GM23338 (cell line): ENCODE measurements around the gene MBD3L2. TPM values are rescaled to one million over a fixed set of nuclear protein-coding genes. Genes with fewer than 3 reads are reported as not detected.
A peak's percentile ranks its signal among the peaks of the same experiment; 100 is the strongest.

Experiments used
- ATAC-seq: fragments of 200-7000 bp; cut with Tn5 transposase; 3 replicates; pipeline ENCODE4 v1.9.1; 2020
- DNase-seq: peaks from one replicate; pipeline ENCODE4 v3.0.0-alpha.2; 2015; ENCODE audit warnings: low spot score
- H2AFZ ChIP-seq: fragments of 200-600 bp; sonication (generic); 2 replicates; pipeline ENCODE4 v1.8.0; 2016; ENCODE audit warnings: antibody characterized with exemption, mild to moderate bottlenecking, moderate library complexity
- H3F3A ChIP-seq: fragments of 200-600 bp; sonication (generic); replicated peaks from 2 replicates; pipeline ENCODE4 v1.8.0; 2017; ENCODE audit warnings: antibody characterized with exemption, mixed run types, low read depth
- H3K27ac ChIP-seq: fragments of 200-600 bp; sonication (generic); 2 replicates; pipeline ENCODE4 v1.6.1; 2016; ENCODE audit warnings: low read depth
- H3K27me3 ChIP-seq: fragments of 200-600 bp; sonication (generic); 2 replicates; pipeline ENCODE4 v1.8.0; 2016; ENCODE audit warnings: mild to moderate bottlenecking, mixed run types, moderate library complexity; ENCODE audit not compliant: insufficient read depth
- H3K36me3 ChIP-seq: fragments of 200-600 bp; sonication (generic); 2 replicates; pipeline ENCODE4 v1.8.0; 2016; ENCODE audit warnings: mild to moderate bottlenecking; ENCODE audit not compliant: insufficient read depth
- H3K4me1 ChIP-seq: fragments of 200-600 bp; sonication (generic); 2 replicates; pipeline ENCODE4 v1.8.0; 2016; ENCODE audit warnings: mild to moderate bottlenecking, moderate library complexity; ENCODE audit not compliant: insufficient read depth
- H3K4me2 ChIP-seq: fragments of 200-600 bp; sonication (generic); 2 replicates; pipeline ENCODE4 v1.7.1; 2017; ENCODE audit warnings: mixed run types
- H3K4me3 ChIP-seq: fragments of 200-600 bp; sonication (generic); 2 replicates; pipeline ENCODE4 v1.6.1; 2016; ENCODE audit warnings: mixed run types
- H3K79me2 ChIP-seq: fragments of 200-600 bp; sonication (generic); replicated peaks from 2 replicates; pipeline ENCODE4 v1.8.0; 2017; ENCODE audit warnings: mild to moderate bottlenecking; ENCODE audit not compliant: insufficient read depth
- H3K9me2 ChIP-seq: fragments of 200-600 bp; sonication (generic); 2 replicates; pipeline ENCODE4 v1.8.0; 2017; ENCODE audit not compliant: insufficient read depth
- H4K20me1 ChIP-seq: fragments of 200-600 bp; sonication (generic); replicated peaks from 2 replicates; pipeline ENCODE4 v1.8.0; 2017; ENCODE audit warnings: mild to moderate bottlenecking; ENCODE audit not compliant: insufficient read depth
- H3K27ac Mint-ChIP-seq: 2 replicates; pipeline ENCODE4 v1.8.0; 2020; ENCODE audit warnings: inconsistent platforms, mild to moderate bottlenecking, moderate library complexity, mixed read lengths
- H3K27me3 Mint-ChIP-seq: 3 replicates; pipeline ENCODE4 v1.8.0; 2022; ENCODE audit warnings: low read depth, mild to moderate bottlenecking, moderate library complexity, mixed read lengths, inconsistent platforms; ENCODE audit not compliant: insufficient read depth, poor library complexity
- H3K36me3 Mint-ChIP-seq: 3 replicates; pipeline ENCODE4 v1.8.0; 2021; ENCODE audit warnings: low read depth, mild to moderate bottlenecking, inconsistent platforms, moderate library complexity, mixed read lengths
- H3K4me1 Mint-ChIP-seq: 3 replicates; pipeline ENCODE4 v1.8.0; 2020; ENCODE audit warnings: mild to moderate bottlenecking, inconsistent platforms, mixed read lengths
- H3K4me3 Mint-ChIP-seq: 3 replicates; pipeline ENCODE4 v1.8.0; 2021; ENCODE audit warnings: moderate library complexity, mild to moderate bottlenecking, inconsistent platforms, mixed read lengths
- H3K9me3 Mint-ChIP-seq: 3 replicates; pipeline ENCODE4 v1.8.0; 2020; ENCODE audit warnings: moderate library complexity, mild to moderate bottlenecking, inconsistent platforms, mixed read lengths
- POLR2AphosphoS5 ChIP-seq: IDR thresholded peaks from 2 replicates; pipeline ENCODE4 v1.6.1; 2016; ENCODE audit warnings: antibody characterized with exemption, low read depth
- STAT1 ChIP-seq: IDR thresholded peaks from one replicate; pipeline ENCODE4 v1.6.1; 2016; ENCODE audit warnings: antibody characterized with exemption; ENCODE audit not compliant: unreplicated experiment
- polyA plus RNA-seq: library from polyadenylated mRNA; unstranded; fragments of >200 nt; fragmentation: Nextera tagmentation; extraction: Ambion mirVana; gene quantifications from 2 replicates; pipeline ENCODE4 v1.2.1, GENCODE V29; 2016
- total RNA-seq: library from RNA; depleted of rRNA; stranded (reverse); fragments of >200 nt; shearing (Covaris generic); gene quantifications from 2 replicates; pipeline ENCODE4 v1.2.3, GENCODE V29; 2014
- TF ChIP-seq, protein P1 (sequence below): IDR thresholded peaks from 2 replicates; pipeline ENCODE4 v1.6.1; 2016; ENCODE audit warnings: antibody characterized with exemption
- TF ChIP-seq, protein P2 (sequence below): fragments of 250-450 bp; sonication (Bioruptor Pico); IDR thresholded peaks from 2 replicates; pipeline ENCODE4 v1.5.0; 2020; ENCODE audit warnings: mild to moderate bottlenecking, moderate library complexity

Gene MBD3L2
- total and polyA plus RNA-seq, 2 experiments from 2014 or later, result not detected

DNA sequence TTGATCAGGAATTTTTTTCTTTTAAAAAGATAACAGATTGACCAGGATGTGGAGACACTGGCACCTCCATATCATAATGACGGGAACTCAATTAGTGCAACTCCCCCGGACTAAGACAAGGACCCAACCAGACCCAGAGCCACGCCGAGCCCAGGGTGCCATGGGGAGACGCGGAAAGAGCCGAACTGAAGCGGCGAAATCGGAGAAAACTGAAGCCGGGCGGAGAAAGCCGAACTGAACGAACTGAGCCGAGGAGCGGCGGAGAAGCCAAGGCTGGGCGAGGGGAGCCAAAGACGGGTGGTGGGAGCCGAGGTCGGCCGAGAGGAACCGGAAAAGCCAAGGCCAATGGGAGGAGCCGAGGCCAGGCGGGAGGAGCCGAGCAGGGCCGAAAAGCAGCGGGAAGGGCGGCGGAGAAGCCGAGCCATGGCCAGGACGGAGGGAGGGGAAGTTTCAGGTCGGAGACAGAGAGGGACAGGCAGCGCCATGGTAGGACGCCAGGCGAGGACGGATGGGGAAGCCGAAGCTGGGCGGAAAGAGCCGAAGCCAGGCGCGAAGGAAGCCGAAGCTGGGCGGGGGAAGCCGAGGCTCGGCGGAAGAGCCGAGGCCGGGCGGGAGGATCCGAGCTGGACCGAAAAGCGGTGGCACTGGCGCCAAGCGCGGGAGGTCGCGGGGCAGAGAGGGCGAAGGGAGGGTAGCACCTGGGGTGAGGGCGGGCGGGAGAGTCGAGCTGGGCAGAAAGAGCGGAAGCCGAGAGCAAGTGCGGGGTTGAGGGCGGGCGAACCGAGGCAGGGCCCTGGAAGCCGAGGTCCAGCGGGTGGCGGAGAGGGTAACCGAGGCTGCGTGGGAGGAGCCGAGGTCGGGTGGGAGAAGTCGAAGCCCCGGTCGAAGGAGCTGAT lies 49.8 kb downstream of the MBD3L2 start:
- H3K27me3 Mint-ChIP-seq, result peaks cover 24% of the 10 kb centered on the region
- H3K9me3 Mint-ChIP-seq, result peaks cover 41% of the 10 kb centered on the region
- peaks cover 6% of the 10 kb centered on the region; the same call in 1 of the 2 replicates for H3K36me3 ChIP-seq
- no peaks in the 10 kb centered on the region; the same call in 1 of the 2 replicates for H3F3A ChIP-seq
- peak overlapping the region; percentile 55 for H3K4me3 ChIP-seq
- H3K9me2 ChIP-seq, result peaks cover 7% of the 10 kb centered on the region; the same call in 1 of the 2 replicates
- peak overlapping the region; percentile 79 for H3K27ac ChIP-seq
- H3K4me3 Mint-ChIP-seq, result peak overlapping the region; percentile 77
- ATAC-seq, result peak; percentile 89
- H3K79me2 ChIP-seq, result no peaks in the 10 kb centered on the region
- H3K27me3 ChIP-seq, result no peaks in the 10 kb centered on the region
- peak; percentile 97 for DNase-seq
- H3K4me2 ChIP-seq, result peak overlapping the region; percentile 78
- peaks cover 9% of the 10 kb centered on the region; the same call in 1 of the 2 replicates for H3K4me1 ChIP-seq
- peaks cover 34% of the 10 kb centered on the region for H3K36me3 Mint-ChIP-seq
- peaks cover 2% of the 10 kb centered on the region; the same call in 1 of the 3 replicates for H3K4me1 Mint-ChIP-seq
- H2AFZ ChIP-seq, result no peak overlapping the region
- TF ChIP-seq POLR2AphosphoS5, result peak; percentile 75
- TF ChIP-seq, protein P1, sequence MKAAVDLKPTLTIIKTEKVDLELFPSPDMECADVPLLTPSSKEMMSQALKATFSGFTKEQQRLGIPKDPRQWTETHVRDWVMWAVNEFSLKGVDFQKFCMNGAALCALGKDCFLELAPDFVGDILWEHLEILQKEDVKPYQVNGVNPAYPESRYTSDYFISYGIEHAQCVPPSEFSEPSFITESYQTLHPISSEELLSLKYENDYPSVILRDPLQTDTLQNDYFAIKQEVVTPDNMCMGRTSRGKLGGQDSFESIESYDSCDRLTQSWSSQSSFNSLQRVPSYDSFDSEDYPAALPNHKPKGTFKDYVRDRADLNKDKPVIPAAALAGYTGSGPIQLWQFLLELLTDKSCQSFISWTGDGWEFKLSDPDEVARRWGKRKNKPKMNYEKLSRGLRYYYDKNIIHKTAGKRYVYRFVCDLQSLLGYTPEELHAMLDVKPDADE, result no peak
- H4K20me1 ChIP-seq, result no peaks in the 10 kb centered on the region
- H3K27ac Mint-ChIP-seq, result peak overlapping the region; percentile 95

DNA sequence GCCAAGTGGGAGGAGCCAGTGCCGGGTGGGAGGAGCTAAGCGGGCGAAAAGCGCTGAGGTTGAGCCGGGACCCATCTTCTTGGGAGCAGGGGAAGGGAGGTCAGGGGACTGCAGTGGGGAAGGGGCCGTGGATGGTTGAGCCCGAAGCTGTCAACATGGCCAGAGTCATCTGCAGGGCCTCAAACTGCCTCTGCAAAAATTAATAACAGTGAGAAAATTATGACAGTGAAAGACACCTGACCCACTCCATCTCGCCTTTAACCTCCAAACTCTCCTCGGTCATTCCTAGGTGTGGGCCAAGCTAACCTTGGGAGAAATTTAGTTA lies 50.4 kb downstream of the MBD3L2 start:
- H2AFZ ChIP-seq, result peak overlapping the region; percentile 25; the same call in 1 of the 2 replicates
- peaks cover 32% of the 10 kb centered on the region for H3K36me3 Mint-ChIP-seq
- H3K4me2 ChIP-seq, result peak overlapping the region; percentile 78
- H3K4me1 Mint-ChIP-seq, result peaks cover 2% of the 10 kb centered on the region; the same call in 1 of the 3 replicates
- H3K9me3 Mint-ChIP-seq, result peaks cover 36% of the 10 kb centered on the region
- peak overlapping the region; percentile 77 for H3K4me3 Mint-ChIP-seq
- H3K36me3 ChIP-seq, result peaks cover 6% of the 10 kb centered on the region; the same call in 1 of the 2 replicates
- H3F3A ChIP-seq, result no peaks in the 10 kb centered on the region; the same call in 1 of the 2 replicates
- ATAC-seq (peak; percentile 73; the same call in 1 of the 3 replicates), DNase-seq (no peak)
- H3K27me3 Mint-ChIP-seq, result peaks cover 24% of the 10 kb centered on the region
- H3K79me2 ChIP-seq, result no peaks in the 10 kb centered on the region
- H3K27me3 ChIP-seq, result no peaks in the 10 kb centered on the region
- H3K4me1 ChIP-seq, result peaks cover 9% of the 10 kb centered on the region; the same call in 1 of the 2 replicates
- H3K9me2 ChIP-seq, result peaks cover 7% of the 10 kb centered on the region; the same call in 1 of the 2 replicates
- no peak overlapping the region for H3K27ac ChIP-seq
- TF ChIP-seq, protein P2, sequence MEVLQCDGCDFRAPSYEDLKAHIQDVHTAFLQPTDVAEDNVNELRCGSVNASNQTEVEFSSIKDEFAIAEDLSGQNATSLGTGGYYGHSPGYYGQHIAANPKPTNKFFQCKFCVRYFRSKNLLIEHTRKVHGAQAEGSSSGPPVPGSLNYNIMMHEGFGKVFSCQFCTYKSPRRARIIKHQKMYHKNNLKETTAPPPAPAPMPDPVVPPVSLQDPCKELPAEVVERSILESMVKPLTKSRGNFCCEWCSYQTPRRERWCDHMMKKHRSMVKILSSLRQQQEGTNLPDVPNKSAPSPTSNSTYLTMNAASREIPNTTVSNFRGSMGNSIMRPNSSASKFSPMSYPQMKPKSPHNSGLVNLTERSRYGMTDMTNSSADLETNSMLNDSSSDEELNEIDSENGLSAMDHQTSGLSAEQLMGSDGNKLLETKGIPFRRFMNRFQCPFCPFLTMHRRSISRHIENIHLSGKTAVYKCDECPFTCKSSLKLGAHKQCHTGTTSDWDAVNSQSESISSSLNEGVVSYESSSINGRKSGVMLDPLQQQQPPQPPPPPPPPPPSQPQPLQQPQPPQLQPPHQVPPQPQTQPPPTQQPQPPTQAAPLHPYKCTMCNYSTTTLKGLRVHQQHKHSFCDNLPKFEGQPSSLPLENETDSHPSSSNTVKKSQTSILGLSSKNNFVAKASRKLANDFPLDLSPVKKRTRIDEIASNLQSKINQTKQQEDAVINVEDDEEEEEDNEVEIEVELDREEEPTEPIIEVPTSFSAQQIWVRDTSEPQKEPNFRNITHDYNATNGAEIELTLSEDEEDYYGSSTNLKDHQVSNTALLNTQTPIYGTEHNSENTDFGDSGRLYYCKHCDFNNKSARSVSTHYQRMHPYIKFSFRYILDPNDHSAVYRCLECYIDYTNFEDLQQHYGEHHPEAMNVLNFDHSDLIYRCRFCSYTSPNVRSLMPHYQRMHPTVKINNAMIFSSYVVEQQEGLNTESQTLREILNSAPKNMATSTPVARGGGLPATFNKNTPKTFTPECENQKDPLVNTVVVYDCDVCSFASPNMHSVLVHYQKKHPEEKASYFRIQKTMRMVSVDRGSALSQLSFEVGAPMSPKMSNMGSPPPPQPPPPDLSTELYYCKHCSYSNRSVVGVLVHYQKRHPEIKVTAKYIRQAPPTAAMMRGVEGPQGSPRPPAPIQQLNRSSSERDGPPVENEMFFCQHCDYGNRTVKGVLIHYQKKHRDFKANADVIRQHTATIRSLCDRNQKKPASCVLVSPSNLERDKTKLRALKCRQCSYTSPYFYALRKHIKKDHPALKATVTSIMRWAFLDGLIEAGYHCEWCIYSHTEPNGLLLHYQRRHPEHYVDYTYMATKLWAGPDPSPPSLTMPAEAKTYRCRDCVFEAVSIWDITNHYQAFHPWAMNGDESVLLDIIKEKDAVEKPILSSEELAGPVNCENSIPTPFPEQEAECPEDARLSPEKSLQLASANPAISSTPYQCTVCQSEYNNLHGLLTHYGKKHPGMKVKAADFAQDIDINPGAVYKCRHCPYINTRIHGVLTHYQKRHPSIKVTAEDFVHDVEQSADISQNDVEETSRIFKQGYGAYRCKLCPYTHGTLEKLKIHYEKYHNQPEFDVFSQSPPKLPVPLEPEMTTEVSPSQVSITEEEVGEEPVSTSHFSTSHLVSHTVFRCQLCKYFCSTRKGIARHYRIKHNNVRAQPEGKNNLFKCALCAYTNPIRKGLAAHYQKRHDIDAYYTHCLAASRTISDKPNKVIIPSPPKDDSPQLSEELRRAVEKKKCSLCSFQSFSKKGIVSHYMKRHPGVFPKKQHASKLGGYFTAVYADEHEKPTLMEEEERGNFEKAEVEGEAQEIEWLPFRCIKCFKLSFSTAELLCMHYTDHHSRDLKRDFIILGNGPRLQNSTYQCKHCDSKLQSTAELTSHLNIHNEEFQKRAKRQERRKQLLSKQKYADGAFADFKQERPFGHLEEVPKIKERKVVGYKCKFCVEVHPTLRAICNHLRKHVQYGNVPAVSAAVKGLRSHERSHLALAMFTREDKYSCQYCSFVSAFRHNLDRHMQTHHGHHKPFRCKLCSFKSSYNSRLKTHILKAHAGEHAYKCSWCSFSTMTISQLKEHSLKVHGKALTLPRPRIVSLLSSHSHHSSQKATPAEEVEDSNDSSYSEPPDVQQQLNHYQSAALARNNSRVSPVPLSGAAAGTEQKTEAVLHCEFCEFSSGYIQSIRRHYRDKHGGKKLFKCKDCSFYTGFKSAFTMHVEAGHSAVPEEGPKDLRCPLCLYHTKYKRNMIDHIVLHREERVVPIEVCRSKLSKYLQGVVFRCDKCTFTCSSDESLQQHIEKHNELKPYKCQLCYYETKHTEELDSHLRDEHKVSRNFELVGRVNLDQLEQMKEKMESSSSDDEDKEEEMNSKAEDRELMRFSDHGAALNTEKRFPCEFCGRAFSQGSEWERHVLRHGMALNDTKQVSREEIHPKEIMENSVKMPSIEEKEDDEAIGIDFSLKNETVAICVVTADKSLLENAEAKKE (CRISPR knock-in tag), result no peak
- no peak for TF ChIP-seq STAT1
- H3K27ac Mint-ChIP-seq, result peak overlapping the region; percentile 95
- peak overlapping the region; percentile 55 for H3K4me3 ChIP-seq
- H4K20me1 ChIP-seq, result no peaks in the 10 kb centered on the region
